ENCODE data around the gene MSI2. TPM values are rescaled to one million over a fixed set of nuclear protein-coding genes. Genes with fewer than 3 reads are reported as not detected.
A peak's percentile ranks its signal among the peaks of the same experiment; 100 is the strongest.

The MSI2 gene
- total and polyA plus RNA-seq, 4 donors = 9.4 to 64.0 (median 30.4) TPM

DNA sequence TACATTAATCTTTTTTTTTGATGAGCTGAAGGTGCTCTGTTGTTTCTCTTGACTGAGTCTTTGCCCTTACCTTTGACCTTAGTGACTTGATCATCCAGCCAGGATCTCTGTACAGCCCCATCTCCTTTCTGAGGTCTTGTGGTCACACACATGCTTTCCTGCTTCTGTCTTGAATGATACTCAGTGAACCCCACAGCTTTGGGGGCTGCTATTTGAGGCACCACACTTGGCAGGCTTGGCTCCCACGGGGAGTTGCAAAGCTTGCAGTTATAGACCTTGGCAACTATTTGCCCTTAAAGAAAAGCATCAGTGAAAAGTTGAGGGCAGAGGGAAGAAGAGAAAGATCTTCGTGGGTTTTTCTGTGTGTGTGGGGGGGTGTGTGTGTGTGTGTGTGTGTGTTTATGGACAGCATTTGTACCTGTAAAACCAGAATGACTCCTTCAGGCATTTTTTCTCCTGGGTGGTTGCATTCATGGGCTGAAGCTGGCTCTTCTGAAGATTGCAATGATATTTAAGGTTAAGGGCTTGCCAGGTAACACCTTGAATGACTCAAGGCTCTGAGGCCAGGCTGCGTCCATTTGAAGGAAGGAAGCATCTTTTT, 101.6 kb downstream of the MSI2 start:
- peak in 2 of 3 donors; percentile 24 to 45 for DNase-seq
- 51 to 55% methylated on average over 3 of the region's 3 CpGs for WGBS, 2 donors
- Histone ChIP-seq H3K36me3 (ENCODE audit: control insufficient read depth in 4 of 4, insufficient read depth in 4 of 4, low read length in 4 of 4) (no peaks in the 10 kb centered on the region), H3K9me3 (ENCODE audit: control insufficient read depth in 4 of 4, insufficient read depth in 3 of 4, low read length in 3 of 4) (no peaks in the 10 kb centered on the region), H3K4me1 (ENCODE audit: control insufficient read depth in 5 of 5, insufficient read depth in 5 of 5, low read length in 5 of 5) (peaks cover 7 to 31% (median 21%) of the 10 kb centered on the region in 5 donors), H3K9ac (ENCODE audit: insufficient read depth in 1 of 2, low read length in 2 of 2) (no peak overlapping the region), H3K4me3 (no peak overlapping the region), H3K27ac (ENCODE audit: low read depth in 1 of 2, low read length in 1 of 2) (peak overlapping the region; percentile 53 to 67), H3K27me3 (ENCODE audit: control insufficient read depth in 3 of 3, insufficient read depth in 3 of 3, low read length in 2 of 3) (no peaks in the 10 kb centered on the region)
- ATAC-seq (ENCODE audit: insufficient read depth, low FRiP score) = no peak
- TF ChIP-seq, protein P1, sequence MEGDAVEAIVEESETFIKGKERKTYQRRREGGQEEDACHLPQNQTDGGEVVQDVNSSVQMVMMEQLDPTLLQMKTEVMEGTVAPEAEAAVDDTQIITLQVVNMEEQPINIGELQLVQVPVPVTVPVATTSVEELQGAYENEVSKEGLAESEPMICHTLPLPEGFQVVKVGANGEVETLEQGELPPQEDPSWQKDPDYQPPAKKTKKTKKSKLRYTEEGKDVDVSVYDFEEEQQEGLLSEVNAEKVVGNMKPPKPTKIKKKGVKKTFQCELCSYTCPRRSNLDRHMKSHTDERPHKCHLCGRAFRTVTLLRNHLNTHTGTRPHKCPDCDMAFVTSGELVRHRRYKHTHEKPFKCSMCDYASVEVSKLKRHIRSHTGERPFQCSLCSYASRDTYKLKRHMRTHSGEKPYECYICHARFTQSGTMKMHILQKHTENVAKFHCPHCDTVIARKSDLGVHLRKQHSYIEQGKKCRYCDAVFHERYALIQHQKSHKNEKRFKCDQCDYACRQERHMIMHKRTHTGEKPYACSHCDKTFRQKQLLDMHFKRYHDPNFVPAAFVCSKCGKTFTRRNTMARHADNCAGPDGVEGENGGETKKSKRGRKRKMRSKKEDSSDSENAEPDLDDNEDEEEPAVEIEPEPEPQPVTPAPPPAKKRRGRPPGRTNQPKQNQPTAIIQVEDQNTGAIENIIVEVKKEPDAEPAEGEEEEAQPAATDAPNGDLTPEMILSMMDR (IDR thresholded peaks at IDR 0.05; ENCODE audit: control extremely low read depth, extremely low read depth) = no peak

DNA sequence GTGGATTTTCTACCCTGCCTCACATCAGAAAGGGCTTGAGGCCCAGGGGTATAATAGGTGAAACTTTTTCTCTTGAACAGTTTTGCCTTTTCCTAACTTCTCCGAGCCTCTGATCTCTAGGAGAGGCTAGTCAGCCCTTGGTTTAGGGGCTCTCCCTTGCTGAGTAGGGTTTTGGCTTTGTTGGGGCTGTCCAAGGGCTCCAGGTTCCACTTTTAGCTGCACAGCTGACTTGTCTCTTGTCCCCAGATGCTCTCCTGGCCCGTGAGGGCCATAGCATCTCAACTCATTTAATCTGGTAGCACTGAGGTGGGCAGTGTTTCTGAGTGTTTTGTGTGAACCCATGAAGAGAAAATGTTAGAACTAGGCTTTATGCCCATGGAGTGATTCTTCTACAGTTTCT, 103.9 kb downstream of the MSI2 start:
- 90 to 94% methylated on average over 2 of the region's 2 CpGs for WGBS, 2 donors
- no peaks in the 10 kb centered on the region for H3K36me3 ChIP-seq (ENCODE audit: control insufficient read depth in 4 of 4, insufficient read depth in 4 of 4, low read length in 4 of 4)
- no peak overlapping the region for H3K9ac ChIP-seq (ENCODE audit: insufficient read depth in 1 of 2, low read length in 2 of 2)
- no peak overlapping the region for H3K4me3 ChIP-seq
- ATAC-seq (ENCODE audit: insufficient read depth, low FRiP score) = no peak
- H3K9me3 ChIP-seq (ENCODE audit: control insufficient read depth in 4 of 4, insufficient read depth in 3 of 4, low read length in 3 of 4) = no peaks in the 10 kb centered on the region
- no peak for DNase-seq
- H3K4me1 ChIP-seq (ENCODE audit: control insufficient read depth in 5 of 5, insufficient read depth in 5 of 5, low read length in 5 of 5) = peaks cover 10 to 36% (median 21%) of the 10 kb centered on the region in 5 donors
- no peak overlapping the region for H3K27ac ChIP-seq (ENCODE audit: low read depth in 1 of 2, low read length in 1 of 2)
- H3K27me3 ChIP-seq (ENCODE audit: control insufficient read depth in 3 of 3, insufficient read depth in 3 of 3, low read length in 2 of 3) = no peaks in the 10 kb centered on the region
- TF ChIP-seq, protein P1 (IDR thresholded peaks at IDR 0.05; ENCODE audit: control extremely low read depth, extremely low read depth) = no peak

DNA sequence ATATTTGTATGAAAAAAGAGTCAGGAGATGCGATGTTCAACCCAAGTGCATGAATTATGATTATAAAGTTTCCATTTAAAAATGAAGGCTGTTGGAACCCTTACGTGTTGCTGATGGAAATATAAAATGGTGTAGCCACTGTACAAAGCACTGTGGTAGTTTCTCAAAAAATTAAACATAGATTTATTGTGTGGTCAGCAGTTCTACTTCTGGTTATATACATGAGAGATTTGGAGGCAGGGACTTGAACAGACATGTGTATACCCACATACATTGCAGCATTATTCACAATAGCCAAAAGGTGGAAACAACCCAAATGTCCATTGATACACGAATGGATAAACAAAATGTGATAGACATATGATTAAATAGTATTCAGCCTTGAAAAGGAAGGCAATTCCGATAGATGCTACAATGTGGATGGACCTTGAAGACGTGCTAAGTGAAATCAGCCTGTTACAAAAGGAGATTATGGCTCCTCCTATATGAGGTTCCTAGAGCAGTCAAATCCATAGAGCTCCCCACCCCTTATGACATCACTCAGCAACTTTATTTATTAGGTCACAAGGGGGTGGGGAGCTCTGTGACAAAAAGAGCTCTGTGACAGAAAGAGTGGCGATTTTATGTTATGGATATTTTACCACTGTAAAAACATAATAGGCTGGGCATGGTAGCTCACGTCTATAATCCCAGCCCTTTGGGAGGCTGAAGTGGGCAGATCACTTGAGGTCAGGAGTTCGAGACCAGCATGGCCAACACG, 106.7 kb downstream of the MSI2 start:
- Histone ChIP-seq H3K4me1 (ENCODE audit: control insufficient read depth in 5 of 5, insufficient read depth in 5 of 5, low read length in 5 of 5) (peaks cover 14 to 35% (median 21%) of the 10 kb centered on the region in 5 donors), H3K4me3 (no peak overlapping the region), H3K27ac (ENCODE audit: low read depth in 1 of 2, low read length in 1 of 2) (no peak overlapping the region), H3K9me3 (ENCODE audit: control insufficient read depth in 4 of 4, insufficient read depth in 3 of 4, low read length in 3 of 4) (no peaks in the 10 kb centered on the region), H3K36me3 (ENCODE audit: control insufficient read depth in 4 of 4, insufficient read depth in 4 of 4, low read length in 4 of 4) (no peaks in the 10 kb centered on the region), H3K27me3 (ENCODE audit: control insufficient read depth in 3 of 3, insufficient read depth in 3 of 3, low read length in 2 of 3) (no peaks in the 10 kb centered on the region), H3K9ac (ENCODE audit: insufficient read depth in 1 of 2, low read length in 2 of 2) (no peak overlapping the region)
- DNase-seq (no peak), ATAC-seq (ENCODE audit: insufficient read depth, low FRiP score) (no peak)
- TF ChIP-seq, protein P1 (IDR thresholded peaks at IDR 0.05; ENCODE audit: control extremely low read depth, extremely low read depth) = no peak
- WGBS, 2 donors = 94 to 96% methylated on average over 9 of the region's 9 CpGs
